ENCODE results near the gene FAM76B. TPM values are rescaled to one million over a fixed set of nuclear protein-coding genes. Genes with fewer than 3 reads are reported as not detected.

FAM76B gene
- total RNA-seq, 1 experiment from 2014 or later = 23.8 TPM

GRCh38 chr11:95803973-95804372 lies 14.4 kb upstream of the FAM76B start:
- no peaks in the 10 kb centered on the region for H3K79me2 ChIP-seq (ENCODE audit: low read depth)
- no peaks in the 10 kb centered on the region for H3K9me3 ChIP-seq (ENCODE audit: insufficient read depth, low read depth)
- no peak overlapping the region for H3K4me2 ChIP-seq
- H3F3A ChIP-seq (ENCODE audit: insufficient read depth, low read depth) = no peaks in the 10 kb centered on the region
- no peak overlapping the region for H3K4me3 ChIP-seq
- H2AFZ ChIP-seq = no peak overlapping the region
- H3K9me2 ChIP-seq (ENCODE audit: insufficient read depth) = no peaks in the 10 kb centered on the region
- H4K20me1 ChIP-seq (ENCODE audit: insufficient read depth) = no peaks in the 10 kb centered on the region
- H3K27me3 ChIP-seq (ENCODE audit: insufficient read depth, low read depth) = no peaks in the 10 kb centered on the region
- DNase-seq = no peak
- BruUV-seq (replicated peaks) = no TSS peak
- CTCF ChIA-PET = interaction anchor here (0.6 to 0.7 kb wide), 2 partner anchors 857 to 1188 kb away, joined by 3 to 4 read pairs; no protein-coding TSS in a partner anchor
- POLR2A ChIA-PET (ENCODE audit: unreplicated experiment) = interaction anchor here (0.7 kb wide), 1 partner anchor 743 kb away, joined by 3 read pairs; no protein-coding TSS in a partner anchor
- H3K36me3 ChIP-seq (ENCODE audit: low read depth) = peaks cover 32% of the 10 kb centered on the region; the same call in 1 of the 2 replicates
- intact Hi-C loops (cut with micrococcal nuclease; ENCODE audit: unreplicated experiment) = no loop called here
- H3K4me1 ChIP-seq (replicated peaks; ENCODE audit: insufficient read depth) = no peaks in the 10 kb centered on the region
- TF ChIP-seq CTCF (conservative IDR thresholded peaks at IDR 0.05) (no peak), EZH2 (IDR thresholded peaks at IDR 0.05; ENCODE audit: low read depth) (no peak)
- H3K27ac ChIP-seq = no peak overlapping the region

GRCh38 chr11:95802806-95803205 lies 13.2 kb upstream of the FAM76B start:
- POLR2A ChIA-PET (ENCODE audit: unreplicated experiment) = no interaction called here
- intact Hi-C loops (cut with micrococcal nuclease; ENCODE audit: unreplicated experiment) = no loop called here
- DNase-seq = no peak

GRCh38 chr11:95800438-95800837 lies 10.9 kb upstream of the FAM76B start:
- H3F3A ChIP-seq (ENCODE audit: insufficient read depth, low read depth) = peaks cover 3% of the 10 kb centered on the region; the same call in 1 of the 2 replicates
- no peak overlapping the region for H2AFZ ChIP-seq
- no peaks in the 10 kb centered on the region for H3K9me3 ChIP-seq (ENCODE audit: insufficient read depth, low read depth)
- TF ChIP-seq CTCF (conservative IDR thresholded peaks at IDR 0.05) (no peak), EZH2 (IDR thresholded peaks at IDR 0.05; ENCODE audit: low read depth) (no peak)
- H4K20me1 ChIP-seq (ENCODE audit: insufficient read depth) = 0 out of 2 replicates have a peak, but pooled peaks cover 3% of the 10 kb centered on the region
- H3K4me3 ChIP-seq = no peak overlapping the region
- no peak overlapping the region for H3K4me2 ChIP-seq
- peaks cover 33% of the 10 kb centered on the region for H3K36me3 ChIP-seq (ENCODE audit: low read depth)
- H3K9me2 ChIP-seq (ENCODE audit: insufficient read depth) = no peaks in the 10 kb centered on the region
- H3K27me3 ChIP-seq (ENCODE audit: insufficient read depth, low read depth) = no peaks in the 10 kb centered on the region
- ChIA-PET CTCF (no interaction called here), POLR2A (ENCODE audit: unreplicated experiment) (no interaction called here)
- no peaks in the 10 kb centered on the region for H3K4me1 ChIP-seq (replicated peaks; ENCODE audit: insufficient read depth)
- DNase-seq = no peak
- H3K79me2 ChIP-seq (ENCODE audit: low read depth) = peaks cover 18% of the 10 kb centered on the region
- no TSS peak for BruUV-seq (replicated peaks)
- intact Hi-C loops (cut with micrococcal nuclease; ENCODE audit: unreplicated experiment) = no loop called here
- H3K27ac ChIP-seq = no peak overlapping the region

More at GRCh38 chr11:95802806-95803205, 13.2 kb upstream of the FAM76B start:
- H2AFZ ChIP-seq = no peak overlapping the region
- no TSS peak for BruUV-seq (replicated peaks)
- peaks cover 32% of the 10 kb centered on the region; the same call in 1 of the 2 replicates for H3K36me3 ChIP-seq (ENCODE audit: low read depth)
- no peaks in the 10 kb centered on the region for H3K9me2 ChIP-seq (ENCODE audit: insufficient read depth)
- no peak overlapping the region for H3K4me3 ChIP-seq
- no peaks in the 10 kb centered on the region for H3F3A ChIP-seq (ENCODE audit: insufficient read depth, low read depth)
- H4K20me1 ChIP-seq (ENCODE audit: insufficient read depth) = no peaks in the 10 kb centered on the region
- no peaks in the 10 kb centered on the region for H3K4me1 ChIP-seq (replicated peaks; ENCODE audit: insufficient read depth)
- H3K4me2 ChIP-seq = no peak overlapping the region
- H3K27me3 ChIP-seq (ENCODE audit: insufficient read depth, low read depth) = no peaks in the 10 kb centered on the region
- H3K27ac ChIP-seq = no peak overlapping the region
- no peaks in the 10 kb centered on the region for H3K9me3 ChIP-seq (ENCODE audit: insufficient read depth, low read depth)
- no peak for TF ChIP-seq CTCF (conservative IDR thresholded peaks at IDR 0.05)
- TF ChIP-seq EZH2 (IDR thresholded peaks at IDR 0.05; ENCODE audit: low read depth) = no peak
- peaks cover under 1% of the 10 kb centered on the region; the same call in 1 of the 2 replicates for H3K79me2 ChIP-seq (ENCODE audit: low read depth)
- CTCF ChIA-PET = no interaction called here

Measured in PC-9 (cell line).